HG02588 (cell line): Measurements from ENCODE around the gene DEFB126.
"Not testable (repeated sequence)": the region's sequence is repeated elsewhere in the genome, so short reads cannot be mapped to it uniquely, and the experiment has no call there.

Experiments
- ATAC-seq: cut with Tn5 transposase; IDR thresholded peaks from one replicate; pipeline ENCODE4 v1.9.1; 2021; ENCODE audit warnings: mild to moderate bottlenecking, moderate library complexity; ENCODE audit not compliant: unreplicated experiment

The DEFB126 gene

GRCh38 chr20:142290-142689 lies at the start of gene DEFB126:
Gene DEFB126 (plus strand): TSS chr20:142590. CDS start chr20:142629, 39 bp downstream.
- no peak for ATAC-seq

DNA sequence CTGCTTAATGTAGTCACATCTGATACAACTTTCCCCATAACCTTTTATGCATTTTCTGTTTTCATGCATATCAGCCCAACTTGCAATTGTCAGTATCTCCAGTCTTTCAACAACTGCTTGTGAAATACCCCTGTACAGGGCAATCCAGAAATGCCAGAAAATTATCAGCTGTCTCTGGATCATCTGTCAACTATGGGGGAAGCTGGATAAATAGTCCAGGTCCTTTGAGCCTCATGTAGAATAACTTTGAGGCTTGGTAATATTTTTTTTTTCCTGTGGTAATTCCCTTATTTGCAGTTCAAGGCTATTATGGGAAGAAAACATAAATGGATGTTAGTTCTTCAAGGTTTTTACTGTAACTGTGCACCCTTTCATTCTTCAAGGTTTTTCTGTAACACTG lies 48.7 kb upstream of the DEFB126 start:
- ATAC-seq: no peak

DNA sequence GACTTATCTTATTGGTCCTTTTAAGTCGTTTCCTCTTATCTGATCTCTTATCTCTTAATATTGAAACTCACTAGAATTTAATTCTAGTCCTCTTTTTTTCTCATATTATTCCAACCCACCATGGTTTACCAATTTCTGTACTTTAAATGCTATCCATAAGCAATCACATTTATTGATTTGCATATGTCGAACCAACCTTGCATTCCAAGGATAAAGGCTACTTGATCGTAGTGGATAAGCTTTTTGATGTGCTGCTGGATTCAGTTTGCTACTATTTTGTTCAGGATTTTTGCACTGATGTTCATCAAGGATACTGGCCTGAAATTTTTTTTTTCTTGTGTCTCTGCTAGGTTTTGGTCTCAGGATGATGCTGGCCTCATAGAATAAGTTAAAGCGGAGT lies 47.2 kb upstream of the DEFB126 start:
- ATAC-seq: no peak

- ATAC-seq: not testable (repeated sequence)
Observed at GRCh38 chr20:97691-98090, 44.7 kb upstream of the DEFB126 start.

DNA sequence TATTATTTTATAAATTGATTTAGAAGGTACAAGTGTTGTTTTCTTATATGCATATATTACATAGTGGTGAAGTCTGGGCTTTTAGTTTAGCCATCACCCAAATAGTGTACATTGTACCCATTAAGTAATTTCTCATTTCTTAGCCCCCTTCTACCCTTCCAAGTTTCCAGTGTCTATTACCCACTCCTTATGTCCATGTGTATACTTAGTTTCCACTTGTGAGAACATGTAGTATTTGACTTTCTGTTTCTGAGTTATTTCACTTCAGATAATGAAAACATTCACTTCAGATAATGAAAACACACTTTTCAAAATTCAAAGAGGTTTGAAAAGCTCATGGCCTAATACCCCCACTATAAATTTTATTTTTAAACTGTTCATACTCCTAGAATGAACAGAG lies 40.4 kb upstream of the DEFB126 start:
- no peak for ATAC-seq

- ATAC-seq: no peak
Observed at GRCh38 chr20:103456-103855, 38.9 kb upstream of the DEFB126 start.

DNA sequence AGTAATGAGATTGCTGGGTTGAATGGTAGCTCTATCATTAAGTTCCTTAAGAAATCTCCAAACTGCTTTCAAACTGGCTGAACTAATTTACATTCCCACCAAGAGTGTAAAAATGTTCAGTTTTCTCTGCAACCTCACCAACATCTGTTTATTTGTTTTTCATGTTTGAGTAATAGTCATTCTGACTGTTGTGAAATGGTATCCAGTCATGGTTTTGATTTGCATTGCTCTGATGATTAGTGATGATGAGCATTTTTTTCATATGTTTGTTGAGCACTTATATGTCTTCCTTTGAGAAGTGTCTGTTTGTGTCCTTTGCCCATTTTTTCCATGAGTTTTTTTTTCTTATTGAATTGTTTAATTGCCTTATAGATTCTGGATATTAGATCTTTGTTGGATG lies 30.0 kb upstream of the DEFB126 start:
- no peak for ATAC-seq

- no peak for ATAC-seq
Observed at GRCh38 chr20:117518-117917, 24.9 kb upstream of the DEFB126 start.

GRCh38 chr20:129786-130323 lies 12.5 kb upstream of the DEFB126 start:
- ATAC-seq: not testable (repeated sequence)

DNA sequence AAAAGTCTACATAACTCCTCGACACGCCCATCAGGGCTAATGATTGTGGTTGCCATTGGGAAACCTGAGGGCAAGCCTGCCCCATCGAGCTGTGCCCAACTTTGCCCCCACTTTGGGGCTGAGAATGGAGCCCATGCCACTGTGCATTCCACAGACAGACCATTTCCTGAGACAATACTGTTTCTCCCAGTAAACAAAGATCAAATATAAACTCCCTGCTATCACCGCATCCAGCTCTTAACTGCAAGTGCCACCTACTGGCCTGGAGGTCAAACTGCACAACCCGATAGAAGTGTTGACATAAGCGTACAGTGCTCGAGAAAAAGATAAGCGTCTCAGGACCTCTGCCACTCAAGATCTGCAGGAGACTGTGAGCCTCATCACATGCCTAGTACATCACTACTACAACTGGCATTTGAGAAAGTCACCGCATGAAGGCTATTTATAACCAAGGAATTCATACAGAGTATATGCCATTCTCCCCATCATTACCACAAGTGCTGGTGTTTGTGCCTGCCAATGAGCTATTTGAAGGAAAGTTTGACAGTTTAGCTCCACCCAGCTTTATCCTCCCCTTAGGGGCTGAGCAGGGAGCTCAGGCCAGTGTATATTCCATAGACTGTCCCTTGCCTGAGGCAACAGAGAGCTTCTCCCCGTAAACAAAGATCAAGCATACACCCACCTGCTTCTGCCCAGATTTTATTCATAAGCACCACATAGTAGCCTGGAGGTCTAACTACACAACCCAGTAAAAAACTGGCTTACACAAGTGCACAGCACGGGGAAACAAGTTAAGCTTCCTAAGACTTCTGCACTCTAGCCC lies 4.5 kb upstream of the DEFB126 start:
- no peak for ATAC-seq

DNA sequence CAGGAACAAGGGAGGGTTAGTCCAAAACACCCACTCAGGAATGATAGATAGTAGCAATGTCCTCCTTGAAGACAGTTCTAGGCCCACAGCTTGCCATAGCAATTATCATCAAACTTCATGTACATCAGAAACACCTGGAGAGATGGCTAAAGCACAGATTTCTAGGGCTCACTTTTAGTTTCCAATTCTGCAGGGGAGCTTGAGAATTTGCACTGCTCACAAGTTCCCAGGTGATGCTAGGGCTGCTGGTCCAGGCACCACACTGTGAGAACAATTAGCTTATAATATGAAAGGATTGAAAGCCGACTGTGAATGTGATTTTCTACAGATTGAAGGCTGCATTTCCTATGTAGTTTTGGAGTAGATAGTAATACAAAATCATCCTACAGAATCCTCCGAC lies 3.5 kb downstream of the DEFB126 start:
- ATAC-seq: no peak

GRCh38 chr20:152131-152530 lies 9.7 kb downstream of the DEFB126 start:
- ATAC-seq: no peak

GRCh38 chr20:157154-157553 lies 14.8 kb downstream of the DEFB126 start, which contains the start of gene DEFB127:
Gene DEFB127 (plus strand): TSS chr20:157454. CDS start chr20:157545, 91 bp downstream.
- ATAC-seq: no peak

DNA sequence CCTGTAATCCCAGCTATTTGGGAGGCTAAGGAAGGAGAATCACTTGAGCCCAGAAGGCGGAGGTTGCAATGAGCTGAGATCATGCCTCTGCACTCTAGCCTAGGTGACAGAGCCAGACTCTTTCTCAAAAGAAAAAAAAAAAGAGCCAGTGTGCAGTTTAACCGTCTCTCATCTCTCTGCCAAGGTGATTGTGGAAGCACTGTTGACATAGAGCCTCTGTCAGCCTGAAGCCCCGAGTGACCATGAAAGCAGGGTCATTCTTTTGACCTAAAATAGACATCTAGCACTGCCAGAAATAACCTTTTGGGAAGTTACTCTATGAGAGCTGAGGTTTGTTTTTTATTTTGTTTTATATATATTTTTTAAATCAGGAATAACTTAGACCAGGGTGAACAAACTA lies 22.2 kb downstream of the DEFB126 start:
- ATAC-seq: no peak

GRCh38 chr20:168876-169275 lies 26.5 kb downstream of the DEFB126 start:
- ATAC-seq: no peak

DNA sequence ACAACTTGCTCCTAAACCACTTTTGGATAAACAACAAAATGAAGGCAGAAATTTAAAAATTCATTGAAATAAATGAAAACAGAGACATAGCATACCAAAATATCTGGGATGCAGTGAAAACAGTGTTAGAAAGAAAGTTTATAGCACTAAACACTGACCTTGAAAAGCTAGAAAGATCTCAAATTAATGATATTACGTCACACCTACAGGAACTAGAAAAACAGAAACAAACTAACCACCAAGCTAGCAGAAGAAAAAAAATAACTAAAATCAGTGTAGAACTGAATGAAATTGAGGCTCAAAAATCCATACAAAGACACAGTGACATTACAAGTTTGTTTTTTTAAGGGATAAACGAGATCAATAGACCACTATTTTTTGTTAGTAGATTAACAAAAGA lies 41.9 kb downstream of the DEFB126 start:
- ATAC-seq: no peak

GRCh38 chr20:187733-188132 lies 45.3 kb downstream of the DEFB126 start:
- ATAC-seq: no peak

DNA sequence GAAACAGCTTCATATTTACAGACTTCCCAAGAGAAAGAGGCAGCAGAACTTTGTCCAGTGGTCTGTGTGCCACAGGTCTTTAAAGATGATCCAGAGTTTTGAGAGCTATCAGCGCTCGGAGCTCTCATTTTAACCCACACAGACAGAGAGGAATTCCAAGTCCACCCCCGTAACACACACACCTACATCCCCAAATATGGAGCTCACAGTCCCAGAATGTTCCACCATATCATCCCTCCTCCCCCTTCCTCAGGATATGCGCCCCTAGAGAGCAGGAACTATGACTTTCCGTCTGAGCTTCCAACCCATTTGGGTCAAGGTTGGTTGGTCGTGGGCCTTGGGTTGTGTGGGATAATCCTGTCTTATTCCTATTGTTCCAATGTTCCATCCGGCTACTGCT lies 47.2 kb downstream of the DEFB126 start, which contains the start of gene DEFB128:
TSS of gene DEFB128 (minus strand) at position 101 of the 400 bp plus-strand sequence. CDS start at position 13, 88 bp downstream.
- ATAC-seq: no peak
